ENCODE data around the gene SORCS2. TPM values are rescaled to one million over a fixed set of nuclear protein-coding genes. Genes with fewer than 3 reads are reported as not detected.

Gene SORCS2
- polyA plus RNA-seq, 1 donor (not counting 4 experiments of a cell fraction or from before 2014, with no cell fraction given), result 0.09 TPM

DNA sequence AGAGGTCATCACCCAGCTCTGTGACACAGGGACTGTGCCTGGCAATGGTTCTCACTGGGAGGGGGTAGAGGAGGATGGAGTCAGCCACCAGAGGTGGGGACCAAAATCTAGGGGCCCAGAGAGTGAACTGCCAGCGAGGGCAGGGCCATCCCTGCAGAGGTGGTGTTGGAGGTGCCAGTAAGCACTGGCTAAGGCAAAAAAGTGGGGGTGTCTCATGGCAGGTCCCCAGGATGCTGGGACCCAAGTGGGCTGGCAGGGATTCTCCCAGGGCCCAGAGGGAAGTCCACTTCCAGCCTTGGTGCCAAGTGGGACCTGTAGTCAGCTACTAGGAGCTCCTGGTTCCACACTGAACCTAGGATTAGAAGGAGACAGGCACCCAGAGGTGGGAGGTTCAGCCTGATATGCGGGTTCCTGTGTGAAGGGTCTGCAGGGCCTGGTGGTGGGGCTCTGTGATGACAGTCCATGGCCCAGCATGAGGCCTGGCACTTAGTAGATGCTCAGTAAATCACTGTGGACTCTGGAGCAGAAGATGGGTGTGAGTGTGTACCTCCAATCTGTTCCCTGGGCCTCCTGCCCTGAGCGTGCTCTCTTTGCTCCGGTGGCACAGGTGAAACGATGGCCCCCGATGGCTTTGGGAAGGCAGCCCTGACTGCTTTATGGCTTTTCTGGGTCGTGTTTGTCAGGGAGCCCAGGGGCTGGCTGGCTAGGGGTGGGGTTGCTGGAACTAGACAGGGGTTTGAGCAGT lies 160.9 kb downstream of the SORCS2 start:
- Histone ChIP-seq H3K4me3 (ENCODE audit: control insufficient read depth in 2 of 3, extremely low read depth in 1 of 3, insufficient read depth in 2 of 3, low read depth in 1 of 3, low read length in 3 of 3) (no peak overlapping the region), H2AFZ (ENCODE audit: control insufficient read depth, low read length) (no peak overlapping the region), H3K36me3 (ENCODE audit: control insufficient read depth in 2 of 2, extremely low read depth in 1 of 2, insufficient read depth in 2 of 2, low read length in 2 of 2) (no peaks in the 10 kb centered on the region), H3K27ac (ENCODE audit: control insufficient read depth, insufficient read depth, low read length) (no peak overlapping the region), H3K9me3 (ENCODE audit: control insufficient read depth, low read depth, low read length) (no peaks in the 10 kb centered on the region), H3K79me2 (ENCODE audit: control insufficient read depth, insufficient read depth, low read length) (no peaks in the 10 kb centered on the region), H3K9ac (ENCODE audit: control insufficient read depth, extremely low read depth, insufficient read depth, low read length) (no peak overlapping the region), H3K9me1 (ENCODE audit: control insufficient read depth, extremely low read depth, insufficient read depth, low read length) (no peaks in the 10 kb centered on the region), H3K4me1 (ENCODE audit: control insufficient read depth, extremely low read depth, insufficient read depth, low read length) (no peaks in the 10 kb centered on the region), H3K27me3 (ENCODE audit: control insufficient read depth, extremely low read depth, insufficient read depth, low read length) (peaks cover 9% of the 10 kb centered on the region), H3K4me2 (ENCODE audit: control insufficient read depth, extremely low read depth, insufficient read depth, low read depth, low read length) (no peak overlapping the region), H4K20me1 (ENCODE audit: control insufficient read depth, extremely low read depth, insufficient read depth, low read length) (no peaks in the 10 kb centered on the region)
- dilution Hi-C loops (cut with MboI; ENCODE audit: extremely low pct_ligation_motif_present, low sequenced_read_pairs), result no loop called here
- FAIRE-seq (no peak), DNase-seq (ENCODE audit: low read depth, low spot score) (no peak)
- no peak for TF ChIP-seq CTCF (optimal IDR thresholded peaks at IDR 0.05 in 1 of 3, IDR thresholded peaks at IDR 0.05 in 1 of 3, conservative IDR thresholded peaks at IDR 0.05 in 1 of 3; ENCODE audit: extremely low read depth in 1 of 3, insufficient read depth in 2 of 3, low read length in 3 of 3)
- TF ChIP-seq EZH2 (IDR thresholded peaks at IDR 0.05; ENCODE audit: low read length), result no peak

GRCh38 chr4:7353846-7354610 lies 161.7 kb downstream of the SORCS2 start:
- no peak overlapping the region for H3K4me3 ChIP-seq (ENCODE audit: control insufficient read depth in 2 of 3, extremely low read depth in 1 of 3, insufficient read depth in 2 of 3, low read depth in 1 of 3, low read length in 3 of 3)
- DNase-seq (ENCODE audit: low read depth, low spot score) (no peak), FAIRE-seq (no peak)
- no peaks in the 10 kb centered on the region for H3K79me2 ChIP-seq (ENCODE audit: control insufficient read depth, insufficient read depth, low read length)
- H3K4me2 ChIP-seq (ENCODE audit: control insufficient read depth, extremely low read depth, insufficient read depth, low read depth, low read length), result no peak overlapping the region
- H2AFZ ChIP-seq (ENCODE audit: control insufficient read depth, low read length), result no peak overlapping the region
- no peaks in the 10 kb centered on the region for H3K36me3 ChIP-seq (ENCODE audit: control insufficient read depth in 2 of 2, extremely low read depth in 1 of 2, insufficient read depth in 2 of 2, low read length in 2 of 2)
- dilution Hi-C loops (cut with MboI; ENCODE audit: extremely low pct_ligation_motif_present, low sequenced_read_pairs), result no loop called here
- TF ChIP-seq CTCF (optimal IDR thresholded peaks at IDR 0.05 in 1 of 3, IDR thresholded peaks at IDR 0.05 in 1 of 3, conservative IDR thresholded peaks at IDR 0.05 in 1 of 3; ENCODE audit: extremely low read depth in 1 of 3, insufficient read depth in 2 of 3, low read length in 3 of 3) (no peak), EZH2 (IDR thresholded peaks at IDR 0.05; ENCODE audit: low read length) (no peak)
- H3K9ac ChIP-seq (ENCODE audit: control insufficient read depth, extremely low read depth, insufficient read depth, low read length), result no peak overlapping the region
- H3K9me3 ChIP-seq (ENCODE audit: control insufficient read depth, low read depth, low read length), result no peaks in the 10 kb centered on the region
- no peaks in the 10 kb centered on the region for H4K20me1 ChIP-seq (ENCODE audit: control insufficient read depth, extremely low read depth, insufficient read depth, low read length)
- H3K27me3 ChIP-seq (ENCODE audit: control insufficient read depth, extremely low read depth, insufficient read depth, low read length), result peaks cover 9% of the 10 kb centered on the region
- H3K4me1 ChIP-seq (ENCODE audit: control insufficient read depth, extremely low read depth, insufficient read depth, low read length), result no peaks in the 10 kb centered on the region
- no peak overlapping the region for H3K27ac ChIP-seq (ENCODE audit: control insufficient read depth, insufficient read depth, low read length)
- H3K9me1 ChIP-seq (ENCODE audit: control insufficient read depth, extremely low read depth, insufficient read depth, low read length), result no peaks in the 10 kb centered on the region

Data from keratinocyte (primary cell).